Activated naive CD8-positive, alpha-beta T cell (primary cell): ENCODE data around the gene EFL1.

Experiments
- H3K27ac Mint-ChIP-seq: one replicate; pipeline ENCODE4 v1.8.0; 2021; ENCODE audit warnings: mixed read lengths
- H3K27me3 Mint-ChIP-seq: one replicate; pipeline ENCODE4 v1.8.0; 2021; ENCODE audit warnings: mixed read lengths
- H3K36me3 Mint-ChIP-seq: one replicate; pipeline ENCODE4 v1.8.0; 2021; ENCODE audit warnings: mixed read lengths
- H3K4me1 Mint-ChIP-seq: one replicate; pipeline ENCODE4 v1.8.0; 2021; ENCODE audit warnings: low read depth, mixed read lengths
- H3K4me3 Mint-ChIP-seq: one replicate; pipeline ENCODE4 v1.8.0; 2021; ENCODE audit warnings: mild to moderate bottlenecking, mixed read lengths
- H3K9me3 Mint-ChIP-seq: one replicate; pipeline ENCODE4 v1.8.0; 2021; ENCODE audit warnings: low read depth, mixed read lengths

The EFL1 gene

DNA sequence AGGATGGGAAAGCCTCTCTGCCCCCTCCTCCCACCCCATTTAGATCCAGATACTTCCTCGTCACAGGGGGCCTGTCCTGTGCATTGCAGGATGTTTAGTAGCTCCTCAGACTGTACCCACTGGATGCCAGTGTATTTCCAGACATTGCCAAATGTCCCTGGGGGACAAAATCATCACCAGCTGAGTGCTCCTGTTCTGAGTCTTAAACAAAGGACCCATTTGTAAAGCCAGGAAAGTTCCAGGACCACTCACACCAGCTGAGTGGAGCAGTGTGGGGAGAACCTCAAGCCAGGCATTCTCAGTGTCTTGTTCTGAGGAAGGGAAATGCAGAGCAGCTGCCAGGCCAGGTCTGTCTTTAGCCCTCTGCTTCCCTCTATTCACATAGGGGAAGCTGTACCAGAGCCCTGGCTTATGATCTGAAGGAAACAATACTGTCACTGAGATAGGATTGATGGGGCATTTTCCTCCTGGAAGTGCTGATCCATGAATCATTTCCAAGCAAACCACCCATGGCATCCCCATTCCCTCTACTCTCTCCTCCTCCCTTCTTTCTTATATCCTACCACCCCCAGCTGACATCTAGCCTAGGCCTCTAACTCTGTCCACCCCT, 149.3 kb downstream of the EFL1 start:
- Mint-ChIP-seq H3K27me3 (no peaks in the 10 kb centered on the region), H3K9me3 (no peaks in the 10 kb centered on the region), H3K4me3 (no peak overlapping the region), H3K4me1 (no peaks in the 10 kb centered on the region), H3K27ac (no peak overlapping the region), H3K36me3 (no peaks in the 10 kb centered on the region)

DNA sequence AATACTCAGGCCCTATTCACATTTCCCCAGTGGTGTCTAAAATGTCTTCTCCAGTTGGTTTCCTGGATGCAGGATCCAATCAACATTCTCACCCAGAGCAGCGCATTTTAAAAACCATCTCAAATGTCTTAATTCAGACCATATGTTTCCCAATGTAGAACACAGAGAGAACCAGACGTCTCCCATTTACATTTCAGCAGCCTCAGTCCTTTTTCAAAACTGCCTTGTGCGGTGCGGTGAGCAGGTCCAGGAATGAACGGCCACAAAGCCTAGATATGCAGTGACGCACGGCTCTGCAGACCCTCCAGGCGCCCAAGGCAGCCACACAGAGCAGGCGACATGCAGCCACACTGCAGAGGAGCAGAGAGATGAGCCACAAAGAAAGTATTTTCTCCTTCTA, 150.6 kb downstream of the EFL1 start:
- Mint-ChIP-seq H3K4me3 (no peak overlapping the region), H3K9me3 (no peaks in the 10 kb centered on the region), H3K27me3 (no peaks in the 10 kb centered on the region), H3K27ac (no peak overlapping the region), H3K4me1 (no peaks in the 10 kb centered on the region), H3K36me3 (no peaks in the 10 kb centered on the region)

DNA sequence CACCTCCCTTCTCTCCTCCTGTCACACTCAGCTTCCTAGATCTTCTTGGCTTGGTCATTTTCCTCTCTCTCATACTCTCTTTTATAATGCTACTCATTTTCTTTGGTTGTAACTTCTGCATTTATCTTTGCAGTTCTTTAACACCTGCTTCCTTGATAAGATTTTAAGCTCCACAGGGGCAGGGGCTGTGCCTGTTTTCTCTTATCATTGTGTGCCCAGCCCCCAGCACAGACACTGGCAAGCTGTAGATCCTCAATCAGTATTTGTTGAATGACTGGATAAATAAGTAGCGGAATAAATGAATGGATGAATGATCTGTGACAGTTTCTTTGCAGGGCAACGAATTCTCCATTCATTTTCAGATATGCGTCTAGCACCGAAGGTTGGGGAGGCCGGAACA, 152.4 kb downstream of the EFL1 start:
- H3K4me1 Mint-ChIP-seq: no peaks in the 10 kb centered on the region
- no peak overlapping the region for H3K4me3 Mint-ChIP-seq
- H3K27ac Mint-ChIP-seq: no peak overlapping the region
- H3K9me3 Mint-ChIP-seq: no peaks in the 10 kb centered on the region
- no peaks in the 10 kb centered on the region for H3K27me3 Mint-ChIP-seq
- no peaks in the 10 kb centered on the region for H3K36me3 Mint-ChIP-seq

DNA sequence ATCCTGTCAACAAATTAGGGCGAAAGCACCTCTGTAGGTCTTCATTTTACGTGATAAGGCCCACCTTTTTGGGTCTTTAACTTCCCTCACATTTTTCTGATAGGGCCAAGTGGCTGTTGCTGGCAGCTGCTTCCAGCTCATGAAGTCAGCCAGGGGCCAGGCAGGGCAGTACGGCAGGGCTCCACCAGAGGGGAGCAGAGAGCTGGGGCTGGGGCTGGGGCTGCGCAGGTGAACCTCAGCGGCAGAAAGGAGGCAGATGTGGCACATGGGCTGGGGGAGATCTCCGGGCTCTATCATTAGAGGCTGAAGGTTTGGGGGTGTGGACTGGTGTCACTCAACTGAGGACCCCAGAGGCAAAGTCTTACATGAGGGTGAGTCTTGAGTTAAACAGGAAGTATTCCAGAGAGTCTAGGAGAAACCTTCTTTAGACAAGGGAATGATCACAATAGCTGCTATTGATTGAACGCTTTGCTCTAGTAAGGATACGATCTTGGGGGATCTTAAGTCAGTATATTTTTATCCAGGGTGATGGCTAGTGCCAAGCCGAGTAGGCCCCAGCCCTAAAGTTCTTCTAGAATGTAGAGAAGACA, 153.9 kb downstream of the EFL1 start:
- no peak overlapping the region for H3K4me3 Mint-ChIP-seq
- no peaks in the 10 kb centered on the region for H3K36me3 Mint-ChIP-seq
- no peaks in the 10 kb centered on the region for H3K9me3 Mint-ChIP-seq
- H3K27ac Mint-ChIP-seq: no peak overlapping the region
- no peaks in the 10 kb centered on the region for H3K4me1 Mint-ChIP-seq
- H3K27me3 Mint-ChIP-seq: no peaks in the 10 kb centered on the region

DNA sequence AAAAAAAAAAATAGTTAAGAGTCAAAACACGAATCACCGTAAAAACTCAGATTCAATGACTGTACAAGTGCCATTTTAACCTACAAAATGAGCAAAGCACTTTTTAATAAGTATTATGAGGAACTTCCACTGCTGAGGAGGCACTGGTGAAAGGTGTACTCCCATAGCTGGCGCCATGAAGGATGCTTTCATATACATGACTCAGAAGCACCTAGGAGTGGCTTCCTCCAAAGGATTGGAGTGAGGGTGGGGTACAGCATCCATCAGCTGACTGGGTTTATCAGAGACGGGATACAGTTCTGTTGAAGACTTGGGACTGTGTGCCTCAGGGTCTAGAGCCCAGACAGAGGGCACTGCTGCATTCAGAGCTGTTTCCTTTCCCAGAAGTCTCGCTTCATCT, 155.9 kb downstream of the EFL1 start:
- Mint-ChIP-seq H3K36me3 (no peaks in the 10 kb centered on the region), H3K27me3 (no peaks in the 10 kb centered on the region), H3K27ac (no peak overlapping the region), H3K9me3 (no peaks in the 10 kb centered on the region), H3K4me1 (no peaks in the 10 kb centered on the region), H3K4me3 (no peak overlapping the region)

DNA sequence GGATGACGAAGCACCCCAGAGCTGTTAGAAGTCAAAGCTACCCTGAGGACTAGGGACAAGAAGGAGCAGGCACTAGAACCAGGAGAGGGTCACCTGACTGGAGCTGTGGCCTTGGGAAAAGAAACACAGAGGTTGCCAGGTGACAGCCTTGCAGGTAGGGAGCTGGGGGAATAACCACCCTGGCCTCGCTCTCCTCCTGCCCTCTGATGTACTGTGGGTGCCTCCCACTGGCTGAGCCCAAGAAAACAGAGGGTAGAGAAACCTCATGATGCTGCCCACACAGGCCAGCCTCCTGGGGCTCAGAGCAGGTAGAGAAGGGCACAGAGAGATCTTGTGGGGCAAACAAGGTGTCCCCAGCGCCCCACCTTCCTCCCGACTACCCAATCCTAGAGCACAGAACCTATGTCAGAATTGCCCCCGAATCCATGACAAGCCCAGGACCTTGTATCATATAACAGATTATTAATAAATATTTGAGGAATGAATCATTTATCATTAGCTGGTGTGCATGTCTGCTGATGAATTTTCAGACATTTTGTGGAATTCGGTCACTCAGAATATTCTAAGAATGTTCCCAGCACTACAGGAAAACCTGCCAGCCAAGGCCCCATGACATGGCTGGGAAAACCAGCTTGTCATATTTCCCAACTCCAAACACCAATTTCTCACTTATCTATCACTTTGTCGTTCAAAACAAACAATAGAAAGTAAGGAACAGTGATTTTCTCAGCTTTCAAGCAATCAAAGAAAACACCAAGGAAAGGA, 156.9 kb downstream of the EFL1 start:
- Mint-ChIP-seq H3K27ac (no peak overlapping the region), H3K4me1 (no peaks in the 10 kb centered on the region), H3K4me3 (no peak overlapping the region), H3K27me3 (no peaks in the 10 kb centered on the region), H3K9me3 (no peaks in the 10 kb centered on the region), H3K36me3 (no peaks in the 10 kb centered on the region)

DNA sequence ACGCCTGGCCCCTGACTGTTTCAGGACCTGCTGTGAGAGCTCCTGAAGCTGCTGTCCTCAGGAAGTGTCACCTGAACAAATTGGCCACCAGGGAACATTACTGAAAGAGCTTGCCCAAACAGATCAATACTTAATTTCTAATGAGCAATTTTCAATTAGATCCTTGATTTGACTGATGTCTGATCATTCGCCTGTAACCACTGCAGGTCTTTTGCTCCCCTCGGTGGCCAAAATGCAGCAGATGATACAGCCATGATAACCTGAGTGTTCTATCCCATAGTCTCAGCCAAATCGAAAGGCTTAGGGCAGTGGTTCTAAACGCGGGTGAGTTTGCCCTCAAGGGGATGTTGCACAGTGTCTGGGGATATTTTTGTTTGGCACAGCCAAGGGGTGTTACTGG, 159.1 kb downstream of the EFL1 start:
- Mint-ChIP-seq H3K4me3 (no peak overlapping the region), H3K4me1 (no peaks in the 10 kb centered on the region), H3K27me3 (no peaks in the 10 kb centered on the region), H3K36me3 (no peaks in the 10 kb centered on the region), H3K27ac (no peak overlapping the region), H3K9me3 (no peaks in the 10 kb centered on the region)

DNA sequence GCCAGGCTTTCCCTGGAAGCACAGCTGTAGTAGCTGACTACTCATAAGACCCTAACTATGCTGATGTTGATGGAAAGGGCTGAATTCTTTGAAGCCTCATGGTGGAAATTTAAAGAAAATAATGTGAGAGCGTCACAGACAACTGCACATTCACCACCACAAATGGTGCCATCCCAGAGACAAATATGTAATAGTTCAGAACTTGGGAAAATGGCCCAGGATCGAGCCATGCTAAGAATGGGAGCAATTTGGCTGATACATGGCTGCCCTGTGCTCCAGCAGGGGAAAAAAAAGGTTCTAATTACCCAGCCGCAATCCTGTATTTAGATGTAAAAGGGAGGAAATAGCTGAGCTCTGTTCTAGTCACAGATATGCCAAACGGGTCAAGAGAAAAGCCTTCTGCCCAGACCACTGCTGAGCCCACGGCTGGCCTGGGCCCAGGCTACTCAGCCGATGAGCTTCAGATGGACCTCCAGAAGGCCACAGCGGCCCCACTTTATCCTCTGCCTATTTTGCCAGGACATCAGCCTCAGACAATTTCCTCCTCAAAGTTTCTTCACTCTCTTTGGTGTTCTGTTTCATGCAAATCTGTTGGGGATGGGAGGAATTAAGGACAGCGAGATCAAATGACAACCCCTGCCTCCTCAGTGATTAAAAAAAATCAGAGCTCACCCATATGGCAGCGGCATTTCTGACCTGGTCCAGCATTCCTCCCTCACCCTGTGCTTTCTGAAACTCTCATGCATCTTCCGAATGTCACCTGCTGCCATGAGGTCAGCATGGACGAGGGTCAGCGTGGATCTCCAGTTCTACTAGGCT, 162.2 kb downstream of the EFL1 start:
- H3K27ac Mint-ChIP-seq: no peak overlapping the region

DNA sequence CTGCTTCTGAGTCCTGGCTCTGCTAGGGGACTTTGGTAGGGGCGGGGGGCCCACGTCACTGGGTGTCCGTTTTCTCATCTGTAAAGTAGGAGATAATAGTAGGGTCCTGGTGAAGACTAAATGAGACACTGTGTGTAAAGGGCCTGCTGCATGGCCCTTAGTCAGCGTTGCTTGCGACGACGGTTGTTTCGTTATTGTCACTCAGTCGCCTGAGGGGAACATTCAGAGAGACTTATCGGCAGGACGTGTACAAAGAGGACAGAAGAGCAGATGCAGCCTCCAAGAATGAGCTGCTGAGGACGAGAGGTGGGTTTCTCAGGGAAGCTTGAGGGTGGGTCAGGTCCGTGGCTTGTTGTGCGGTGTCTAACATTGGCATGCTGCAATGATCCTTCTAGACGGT, 163.9 kb downstream of the EFL1 start:
- Mint-ChIP-seq H3K36me3 (no peaks in the 10 kb centered on the region), H3K4me1 (no peaks in the 10 kb centered on the region), H3K27ac (no peak overlapping the region), H3K27me3 (no peaks in the 10 kb centered on the region), H3K9me3 (no peaks in the 10 kb centered on the region), H3K4me3 (no peak overlapping the region)

More for the DNA sequence above, 162.2 kb downstream of the EFL1 start:
- no peaks in the 10 kb centered on the region for H3K9me3 Mint-ChIP-seq
- H3K4me3 Mint-ChIP-seq: no peak overlapping the region
- H3K36me3 Mint-ChIP-seq: no peaks in the 10 kb centered on the region
- no peaks in the 10 kb centered on the region for H3K27me3 Mint-ChIP-seq
- no peaks in the 10 kb centered on the region for H3K4me1 Mint-ChIP-seq

DNA sequence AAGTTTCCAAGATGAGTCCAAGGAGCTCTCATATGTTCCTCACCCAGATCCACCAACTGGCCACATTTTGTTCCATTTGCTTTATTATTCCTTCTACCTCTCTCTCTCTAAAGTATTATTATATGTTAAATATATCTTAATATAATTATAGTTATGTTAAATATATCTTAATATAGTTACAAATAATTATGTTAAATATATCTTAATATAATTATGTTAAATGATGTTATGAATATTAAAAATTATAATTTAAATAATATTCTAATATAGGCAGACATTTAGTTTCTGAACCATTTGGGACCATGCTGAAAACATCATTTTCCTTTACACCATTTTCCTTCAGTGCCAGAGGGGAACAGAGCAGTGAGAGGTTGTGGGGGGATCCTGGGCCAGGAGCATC, 166.7 kb downstream of the EFL1 start:
- H3K27me3 Mint-ChIP-seq: no peaks in the 10 kb centered on the region
- no peaks in the 10 kb centered on the region for H3K4me1 Mint-ChIP-seq
- no peak overlapping the region for H3K27ac Mint-ChIP-seq
- H3K36me3 Mint-ChIP-seq: no peaks in the 10 kb centered on the region
- no peaks in the 10 kb centered on the region for H3K9me3 Mint-ChIP-seq
- H3K4me3 Mint-ChIP-seq: no peak overlapping the region

DNA sequence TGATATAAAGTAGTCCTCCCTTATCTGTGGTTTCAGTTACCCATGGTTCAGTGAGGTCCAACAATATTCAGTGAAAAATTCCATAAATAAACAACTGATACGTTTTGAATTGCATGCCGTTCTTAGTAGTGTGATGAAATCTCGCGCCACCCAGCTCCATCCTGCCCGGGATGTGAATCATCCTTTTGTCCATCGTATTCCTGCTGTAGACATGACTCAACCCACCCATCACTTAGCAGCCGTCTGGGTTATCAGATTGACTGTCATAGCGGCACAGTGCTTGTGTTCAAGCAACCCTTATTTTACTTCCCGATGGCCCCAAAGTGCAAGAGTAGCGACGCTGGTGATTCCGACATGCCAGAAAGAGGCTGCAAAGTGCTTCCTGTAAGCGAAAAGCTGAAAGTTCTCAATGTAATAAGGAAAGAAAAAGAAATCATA, 168.7 kb downstream of the EFL1 start:
- no peaks in the 10 kb centered on the region for H3K4me1 Mint-ChIP-seq
- H3K27ac Mint-ChIP-seq: no peak overlapping the region
- H3K9me3 Mint-ChIP-seq: no peaks in the 10 kb centered on the region
- H3K4me3 Mint-ChIP-seq: no peak overlapping the region
- no peaks in the 10 kb centered on the region for H3K36me3 Mint-ChIP-seq
- no peaks in the 10 kb centered on the region for H3K27me3 Mint-ChIP-seq

DNA sequence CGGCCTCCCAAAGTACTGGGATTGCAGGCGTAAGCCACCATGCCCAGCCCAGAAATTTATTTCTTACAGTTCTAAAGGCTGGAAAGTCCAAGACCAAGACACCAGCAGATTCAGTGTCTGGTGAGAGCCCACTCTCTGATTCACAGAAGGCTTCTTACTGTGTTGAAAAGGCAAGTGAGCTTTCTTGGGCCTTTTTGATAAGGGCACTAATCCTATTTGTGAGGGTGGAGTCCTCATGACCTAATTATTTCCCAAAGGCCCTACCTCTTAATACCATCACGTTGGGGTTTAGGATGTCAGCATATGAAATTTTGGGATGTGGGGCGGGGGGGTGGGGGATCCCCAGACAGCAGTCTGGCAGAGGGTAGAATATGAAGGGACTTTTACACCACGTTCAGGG, 169.2 kb downstream of the EFL1 start:
- H3K27ac Mint-ChIP-seq: no peak overlapping the region
- H3K36me3 Mint-ChIP-seq: no peaks in the 10 kb centered on the region
- H3K27me3 Mint-ChIP-seq: no peaks in the 10 kb centered on the region
- no peak overlapping the region for H3K4me3 Mint-ChIP-seq
- no peaks in the 10 kb centered on the region for H3K9me3 Mint-ChIP-seq
- no peaks in the 10 kb centered on the region for H3K4me1 Mint-ChIP-seq

DNA sequence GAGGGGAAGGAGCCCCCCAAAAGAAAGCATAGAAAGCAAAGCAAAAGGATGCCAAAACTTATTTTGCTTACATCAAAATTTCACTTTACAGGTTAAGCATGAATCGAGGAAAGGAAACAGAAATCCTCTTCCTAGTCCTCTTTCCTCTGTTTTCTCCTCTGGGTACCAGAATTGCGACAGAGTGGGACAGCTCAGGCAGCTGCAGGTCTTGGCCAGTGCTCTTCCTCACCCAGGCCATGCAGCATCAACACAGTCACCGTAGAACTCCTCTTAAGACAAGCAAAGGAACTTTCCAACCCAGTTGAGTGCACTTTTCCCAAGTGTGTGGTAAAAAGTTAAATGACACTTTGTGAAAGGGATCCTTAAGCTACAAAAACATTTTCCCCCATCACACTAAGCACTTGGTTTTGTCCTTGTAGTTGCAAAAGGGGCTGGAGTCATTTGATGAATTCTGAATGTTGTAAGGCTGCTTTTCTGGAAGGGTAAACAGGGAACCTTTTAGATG, 170.8 kb downstream of the EFL1 start:
- no peaks in the 10 kb centered on the region for H3K4me1 Mint-ChIP-seq
- no peak overlapping the region for H3K4me3 Mint-ChIP-seq
- H3K27ac Mint-ChIP-seq: no peak overlapping the region

DNA sequence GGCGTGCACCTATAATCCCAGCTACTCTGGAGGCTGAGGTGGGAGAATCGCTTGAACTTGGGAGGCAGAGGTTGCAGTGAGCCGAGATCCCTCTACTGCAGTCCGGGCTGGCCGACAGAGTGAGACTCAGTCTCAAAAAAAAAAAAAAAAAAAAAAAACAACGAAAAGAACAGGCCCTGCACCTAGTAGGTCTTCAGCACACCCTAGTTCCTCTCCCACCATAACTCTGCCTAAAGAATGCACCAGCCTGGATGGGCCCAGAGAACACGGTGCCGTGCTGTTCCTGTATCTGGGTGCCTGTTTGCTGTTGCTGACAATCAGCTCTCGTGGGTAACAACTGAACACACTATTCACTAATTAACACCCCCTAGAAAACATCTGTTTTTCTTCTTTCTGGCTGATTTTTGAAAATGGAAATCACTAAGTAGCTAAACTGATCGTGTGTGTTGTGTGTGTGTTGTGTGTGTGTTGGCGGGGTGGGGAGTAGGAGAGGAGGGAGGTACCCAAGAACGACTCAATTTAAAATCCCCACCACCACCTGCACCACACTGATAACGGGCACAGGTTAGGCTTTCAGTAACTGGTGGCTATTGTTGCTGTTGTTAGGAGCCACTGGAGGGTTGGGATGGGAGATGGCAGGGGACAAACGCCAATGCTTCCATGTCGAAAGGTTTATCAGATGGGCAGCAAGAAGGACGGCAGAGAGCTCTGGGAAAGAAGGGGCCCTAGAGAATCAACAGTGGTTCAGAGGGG, 176.1 kb downstream of the EFL1 start:
- Mint-ChIP-seq H3K27me3 (no peaks in the 10 kb centered on the region), H3K9me3 (no peaks in the 10 kb centered on the region), H3K4me1 (no peaks in the 10 kb centered on the region), H3K36me3 (no peaks in the 10 kb centered on the region), H3K4me3 (no peak overlapping the region), H3K27ac (no peak overlapping the region)

More for the DNA sequence above, 170.8 kb downstream of the EFL1 start:
- no peaks in the 10 kb centered on the region for H3K9me3 Mint-ChIP-seq
- H3K27me3 Mint-ChIP-seq: no peaks in the 10 kb centered on the region
- H3K36me3 Mint-ChIP-seq: no peaks in the 10 kb centered on the region
